Posterior vena cava (tissue), 2 donors: ENCODE data around the gene ADAMTS2. TPM values are rescaled to one million over a fixed set of nuclear protein-coding genes. Genes with fewer than 3 reads are reported as not detected.
"Not testable (repeated sequence)": the region's sequence is repeated elsewhere in the genome, so short reads cannot be mapped to it uniquely, and the experiment has no call there.

Experiments used
- DNase-seq: peaks from one replicate; pipeline ENCODE4 v3.0.0-alpha.2; 2020; ENCODE audit warnings: low spot score
- intact Hi-C, 2 donors: fragments of 100-400 bp; cut with DNase I; formaldehyde crosslinking; loops; one replicate each; pipeline versions ENCODE4 v1.14.1 to v1.14.2; 2022 to 2023
- total RNA-seq, 2 donors: library from RNA; stranded (reverse); fragmentation: NEBNext Ultra II Directional; extraction: Animal tissue kit (Norgen Biotek cat#: 25700); gene quantifications; one replicate each; pipeline ENCODE4 v1.2.1, GENCODE V29; 2021
- donor health status: DM: yes; HTN: yes; CAD: no.
- donor health status: DM: yes; HTN: yes; CAD: no.

The ADAMTS2 gene
- total RNA-seq, 2 donors from 2014 or later, result 27.1 to 62.0 TPM

DNA sequence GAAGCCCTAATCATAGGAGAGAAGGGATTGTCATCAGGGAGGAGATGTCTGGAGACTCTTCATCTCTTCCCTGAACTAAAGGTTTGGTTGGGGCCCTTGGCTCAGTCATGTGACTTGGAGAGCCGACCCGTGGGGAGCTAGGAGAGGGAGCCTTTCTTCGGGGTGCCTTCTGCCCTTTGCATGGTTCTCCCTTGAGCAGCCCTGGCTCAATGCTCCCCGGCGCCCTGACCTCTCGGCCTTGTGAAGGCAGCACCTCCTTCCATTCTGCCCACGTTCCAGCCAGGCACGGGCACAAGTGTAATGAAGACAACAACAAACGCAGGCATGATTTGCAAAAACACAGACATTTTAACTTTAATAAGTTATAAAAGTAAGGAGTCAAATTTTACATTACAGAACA, 234.7 kb downstream of the ADAMTS2 start:
- intact Hi-C loops, result no loop called here
- DNase-seq, result peak; percentile 68

DNA sequence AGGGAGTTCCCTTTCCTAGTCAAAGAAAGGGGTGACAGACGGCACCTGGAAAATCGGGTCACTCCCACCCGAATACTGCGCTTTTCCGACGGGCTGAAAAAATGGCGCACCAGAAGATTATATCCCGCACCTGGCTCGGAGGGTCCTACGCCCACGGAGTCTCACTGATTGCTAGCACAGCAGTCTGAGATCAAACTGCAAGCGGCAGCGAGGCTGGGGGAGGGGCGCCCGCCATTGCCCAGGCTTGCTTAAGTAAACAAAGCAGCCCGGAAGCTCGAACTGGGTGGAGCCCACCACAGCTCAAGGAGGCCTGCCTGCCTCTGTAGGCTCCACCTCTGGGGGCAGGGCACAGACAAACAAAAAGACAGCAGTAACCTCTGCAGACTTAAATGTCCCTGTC, 244.0 kb downstream of the ADAMTS2 start:
- peak; percentile 64 for DNase-seq
- intact Hi-C loops, result not testable (repeated sequence)

- DNase-seq, result no peak
- intact Hi-C loops, result no loop called here
These were observed 255.8 kb downstream of the ADAMTS2 start for GRCh38 chr5:179089502-179089901.

- intact Hi-C loops, result no loop called here
- DNase-seq, result no peak
These were observed 264.5 kb downstream of the ADAMTS2 start for GRCh38 chr5:179080724-179081123.

GRCh38 chr5:179079165-179079987, 265.9 kb downstream of the ADAMTS2 start:
- DNase-seq, result no peak
- intact Hi-C loops, result no loop called here

GRCh38 chr5:179065703-179066102, 279.6 kb downstream of the ADAMTS2 start:
- intact Hi-C loops, result no loop called here

GRCh38 chr5:179061025-179061424, 284.2 kb downstream of the ADAMTS2 start:
- intact Hi-C loops, result no loop called here
- DNase-seq, result no peak

More at GRCh38 chr5:179065703-179066102, 279.6 kb downstream of the ADAMTS2 start:
- no peak for DNase-seq

Other genes with a start within 250 kb of the ADAMTS2 start
- gene RUFY1, start 205.1 kb upstream of the ADAMTS2 start, total RNA-seq, result 10 to 100 TPM; 34.8 to 36.6 TPM